Adrenal gland (tissue), 12 donors: ENCODE results near the gene TRPV4. TPM values are rescaled to one million over a fixed set of nuclear protein-coding genes. Genes with fewer than 3 reads are reported as not detected.

Experiments used
- DNase-seq, 7 donors: peaks; one replicate each; pipeline ENCODE4 v3.0.0-alpha.2; 2019 to 2020
- H3K27ac ChIP-seq, 5 donors: fragments of 200-600 bp; sonication (generic) in 4 of 5; 1 replicate in 3 of 5; 2 replicates in 2 of 5; pipeline versions ENCODE4 v1.5.1 to v1.8.0; 2016 to 2020; ENCODE audit warnings: mild to moderate bottlenecking in 1 of 5
- H3K27me3 ChIP-seq: fragments of 200-600 bp; 2 replicates; pipeline ENCODE4 v1.8.0; 2021
- H3K36me3 ChIP-seq, 2 donors: fragments of 200-600 bp; replicated peaks in 1 of 2; 1 replicate in 1 of 2; 2 replicates in 1 of 2; pipeline versions ENCODE4 v1.5.1 to v1.8.0; 2018 to 2022
- H3K4me1 ChIP-seq, 2 donors: fragments of 200-600 bp; replicated peaks in 1 of 2; 1 replicate in 1 of 2; 2 replicates in 1 of 2; pipeline versions ENCODE4 v1.5.1 to v1.8.0; 2018 to 2021
- H3K4me3 ChIP-seq, 4 donors: fragments of 200-600 bp; sonication (generic) in 3 of 4; one replicate each; pipeline ENCODE4 v1.5.1; 2016 to 2018
- H3K9me3 ChIP-seq, 3 donors: fragments of 200-600 bp; sonication (generic) in 1 of 3; replicated peaks in 1 of 3; 1 replicate in 2 of 3; 2 replicates in 1 of 3; pipeline versions ENCODE4 v1.5.1 to v1.8.0; 2016 to 2021
- POLR2A ChIP-seq, 2 donors: fragments of 450-650 bp; IDR thresholded peaks; one replicate each; pipeline ENCODE4 v1.6.1; 2017; ENCODE audit warnings: antibody characterized with exemption in 2 of 2, mild to moderate bottlenecking in 2 of 2, moderate library complexity in 1 of 2
- WGBS, 4 donors: extraction: QIAGEN DNeasy Blood & Tissue Kit in 2 of 4; methylation state at CpG; one replicate each; pipeline versions ENCODE4 v1.1.5 to v1.1.7; 2013 to 2017; 5-methylcytosine and 5-hydroxymethylcytosine counted together
- intact Hi-C, 2 donors: fragments of 100-400 bp; cut with DNase I; formaldehyde crosslinking; loops; one replicate each; pipeline versions ENCODE4 v1.14.1 to v1.15.0; 2022 to 2023
- polyA plus RNA-seq, 3 donors: library from polyadenylated mRNA; stranded (reverse); fragments of 200-250 nt in 2 of 3; fragments of 350-450 nt in 1 of 3; fragmentation: Illumina TruSeq in 1 of 3; extraction: RNeasy Lipid Tissue Mini Kit (QIAGEN cat#74804) in 1 of 3; gene quantifications; one replicate each; pipeline ENCODE4 v1.2.3, GENCODE V29; 2013 to 2014
- total RNA-seq, 9 donors: library from RNA; depleted of rRNA in 4 of 9; stranded (reverse); fragments of >200 nt in 4 of 9; fragments of 120-200 nt in 1 of 9; fragmentation: NEBNext Ultra II Directional in 1 of 9; extraction: Animal tissue kit (Norgen Biotek cat#: 25700) in 1 of 9; gene quantifications; one replicate each; pipeline versions ENCODE4 v1.1.0 to v1.2.4, GENCODE V29; 2013 to 2023
- TF ChIP-seq, protein P1 (sequence below), 6 experiments: fragments of 450-650 bp in 4 of 6; fragments of 200-600 bp in 2 of 6; sonication (generic) in 1 of 6; IDR thresholded peaks; 1 replicate in 5 of 6; 2 replicates in 1 of 6; pipeline versions ENCODE4 v1.5.1 to v1.8.0; 2016 to 2021; ENCODE audit warnings: antibody characterized with exemption in 6 of 6, mild to moderate bottlenecking in 2 of 6, moderate library complexity in 1 of 6
- donor health status: healthy with polysubstance abuse.
- donor health status: Bipolar disorder and iron deficiency.
- donor health status: DM: yes; HTN: yes; CAD: no.
- donor health status: DM: no; HTN: no; CAD: no.
- donor health status: DM: no; HTN: no; CAD: no.
- donor health status: DM: yes; HTN: yes; CAD: no.

Gene TRPV4
- total and polyA plus RNA-seq, 12 donors, result 0.30 to 5.9 (median 1.4) TPM

DNA sequence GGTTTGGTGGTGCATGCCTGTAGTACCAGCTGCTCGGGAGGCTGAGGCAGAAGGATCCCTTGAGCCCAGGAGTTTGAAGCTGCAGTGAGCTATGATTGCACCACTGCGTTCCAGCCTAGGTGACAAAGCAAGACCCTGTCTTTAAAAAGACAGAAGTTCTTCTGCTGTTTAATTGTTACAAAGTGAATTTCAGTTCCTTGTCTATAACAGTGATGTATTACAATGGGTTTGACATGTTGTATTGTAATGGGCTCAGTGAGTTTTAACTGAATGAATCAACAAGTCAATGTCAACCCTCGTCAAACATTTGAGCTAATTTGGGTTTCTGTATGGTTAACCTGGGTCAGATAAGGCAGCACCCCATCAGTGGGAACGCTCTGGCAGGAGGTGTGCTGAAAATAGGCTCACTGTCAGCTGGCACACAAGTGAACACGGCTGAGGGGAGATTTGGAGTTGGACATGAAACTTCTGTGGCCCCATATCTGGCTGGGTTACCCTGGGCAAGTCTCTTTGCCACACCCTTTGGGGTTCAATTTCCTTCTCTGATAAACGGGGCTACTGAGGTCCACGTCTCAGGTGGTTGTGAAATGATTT is 14.0 kb upstream of the TRPV4 start:
- H3K9me3 ChIP-seq, result no peaks in the 10 kb centered on the region
- WGBS, 4 donors, result 43 to 53% (median 47%) methylated on average over 6 to 7 of the region's 7 CpGs
- peaks cover 0 to 8% of the 10 kb centered on the region in 2 donors for H3K4me1 ChIP-seq
- TF ChIP-seq, protein P1, sequence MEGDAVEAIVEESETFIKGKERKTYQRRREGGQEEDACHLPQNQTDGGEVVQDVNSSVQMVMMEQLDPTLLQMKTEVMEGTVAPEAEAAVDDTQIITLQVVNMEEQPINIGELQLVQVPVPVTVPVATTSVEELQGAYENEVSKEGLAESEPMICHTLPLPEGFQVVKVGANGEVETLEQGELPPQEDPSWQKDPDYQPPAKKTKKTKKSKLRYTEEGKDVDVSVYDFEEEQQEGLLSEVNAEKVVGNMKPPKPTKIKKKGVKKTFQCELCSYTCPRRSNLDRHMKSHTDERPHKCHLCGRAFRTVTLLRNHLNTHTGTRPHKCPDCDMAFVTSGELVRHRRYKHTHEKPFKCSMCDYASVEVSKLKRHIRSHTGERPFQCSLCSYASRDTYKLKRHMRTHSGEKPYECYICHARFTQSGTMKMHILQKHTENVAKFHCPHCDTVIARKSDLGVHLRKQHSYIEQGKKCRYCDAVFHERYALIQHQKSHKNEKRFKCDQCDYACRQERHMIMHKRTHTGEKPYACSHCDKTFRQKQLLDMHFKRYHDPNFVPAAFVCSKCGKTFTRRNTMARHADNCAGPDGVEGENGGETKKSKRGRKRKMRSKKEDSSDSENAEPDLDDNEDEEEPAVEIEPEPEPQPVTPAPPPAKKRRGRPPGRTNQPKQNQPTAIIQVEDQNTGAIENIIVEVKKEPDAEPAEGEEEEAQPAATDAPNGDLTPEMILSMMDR (IDR thresholded peaks at IDR 0.05), result no peak
- TF ChIP-seq POLR2A (IDR thresholded peaks at IDR 0.05), result no peak
- no peak for DNase-seq
- H3K27me3 ChIP-seq, result no peaks in the 10 kb centered on the region
- no peak overlapping the region for H3K4me3 ChIP-seq
- no peaks in the 10 kb centered on the region for H3K36me3 ChIP-seq
- peak overlapping the region in 1 of 5 donors; percentile 49 for H3K27ac ChIP-seq
- intact Hi-C loops, result no loop called here

DNA sequence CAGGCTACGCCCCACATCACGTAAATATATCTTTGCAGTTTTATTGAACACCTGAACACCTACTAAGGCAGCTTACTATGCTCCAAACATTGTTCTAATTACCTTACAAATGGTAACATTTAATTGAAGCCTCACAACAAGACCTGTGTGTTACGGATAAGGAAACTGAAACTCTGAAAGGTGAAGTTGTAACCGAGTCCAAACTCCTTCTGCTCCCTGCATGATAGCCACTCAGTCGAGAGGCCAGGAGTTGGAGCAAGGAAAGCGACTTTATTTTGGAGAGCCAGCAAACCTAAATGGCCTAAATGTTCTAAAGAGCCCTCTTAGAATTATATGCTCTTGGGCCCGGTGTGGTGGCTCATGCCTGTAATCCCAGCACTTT is 12.6 kb upstream of the TRPV4 start:
- TF ChIP-seq POLR2A (IDR thresholded peaks at IDR 0.05), result no peak
- TF ChIP-seq, protein P1 (IDR thresholded peaks at IDR 0.05), result no peak
- Histone ChIP-seq H3K36me3 (no peaks in the 10 kb centered on the region), H3K27me3 (no peaks in the 10 kb centered on the region), H3K4me1 (peaks cover 0 to 8% of the 10 kb centered on the region in 2 donors), H3K27ac (peak overlapping the region in 2 of 5 donors; percentile 7 to 54), H3K4me3 (peak overlapping the region in 1 of 4 donors; percentile 20), H3K9me3 (no peaks in the 10 kb centered on the region)
- WGBS, 4 donors, result 71 to 82% (median 77%) methylated on average over 7 of the region's 7 CpGs
- intact Hi-C loops, result loop anchor here in 1 of 2 donors (2.0 kb wide), 1 partner anchor 37 kb away; no protein-coding TSS in a partner anchor
- DNase-seq, result no peak

DNA sequence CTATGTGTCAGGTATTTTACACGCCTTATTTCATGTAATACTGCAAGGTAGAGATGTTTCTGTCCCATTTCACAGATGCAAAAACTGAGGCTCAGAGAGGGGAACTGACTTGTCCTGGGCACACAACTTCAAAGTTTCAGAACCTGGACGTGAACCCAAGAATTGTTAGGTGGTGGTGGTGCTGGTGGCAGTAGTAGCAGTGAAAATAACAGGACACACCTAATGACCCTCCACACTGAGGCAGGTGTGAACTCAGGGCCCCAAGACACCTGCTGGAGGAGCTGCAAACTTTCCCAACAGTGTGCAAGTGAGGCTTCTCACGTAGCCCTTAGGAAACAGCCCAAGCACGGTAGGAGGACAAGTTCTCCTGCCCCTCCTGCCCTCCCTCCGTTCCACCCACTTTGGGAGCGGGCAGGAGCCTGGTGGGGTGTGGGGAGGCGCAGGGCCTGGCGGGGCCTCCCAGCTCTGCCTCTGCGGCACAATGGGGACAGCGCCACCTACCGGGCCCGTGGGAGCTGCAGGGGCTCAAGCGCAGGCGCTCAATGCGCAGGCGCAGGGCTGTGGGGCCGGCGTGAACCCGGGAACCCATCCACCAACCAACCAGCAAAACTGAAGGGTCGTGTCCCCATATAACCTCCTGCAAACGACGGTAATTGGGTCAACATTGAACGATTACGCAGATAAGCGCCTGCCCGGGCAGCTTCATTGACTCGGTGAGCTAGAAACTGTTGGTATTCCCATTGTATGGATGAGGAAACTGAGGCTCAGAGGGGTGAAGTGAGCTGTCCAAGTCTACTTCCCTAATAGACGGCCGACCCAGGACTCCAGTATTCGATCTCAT is 12.0 kb upstream of the TRPV4 start:
- intact Hi-C loops, result loop anchor here (2.0 to 5.0 kb wide), 2 partner anchors 36 to 38 kb away; no protein-coding TSS in a partner anchor

GRCh38 chr12:109844091-109844490 is 10.9 kb upstream of the TRPV4 start:
- Histone ChIP-seq H3K9me3 (no peaks in the 10 kb centered on the region), H3K27ac (no peak overlapping the region), H3K4me1 (peaks cover 0 to 8% of the 10 kb centered on the region in 2 donors), H3K4me3 (no peak overlapping the region), H3K27me3 (no peaks in the 10 kb centered on the region), H3K36me3 (no peaks in the 10 kb centered on the region)
- intact Hi-C loops, result loop anchor here (2.0 to 5.0 kb wide), 2 partner anchors 35 to 37 kb away; no protein-coding TSS in a partner anchor
- TF ChIP-seq POLR2A (IDR thresholded peaks at IDR 0.05), result no peak
- TF ChIP-seq, protein P1 (IDR thresholded peaks at IDR 0.05), result no peak
- DNase-seq, result no peak
- WGBS, 4 donors, result 75 to 88% (median 81%) methylated on average over 5 of the region's 5 CpGs

More for the DNA sequence above, 12.0 kb upstream of the TRPV4 start:
- Histone ChIP-seq H3K27ac (no peak overlapping the region), H3K4me3 (peak overlapping the region in 1 of 4 donors; percentile 20), H3K27me3 (no peaks in the 10 kb centered on the region), H3K9me3 (no peaks in the 10 kb centered on the region), H3K36me3 (no peaks in the 10 kb centered on the region), H3K4me1 (peaks cover 0 to 8% of the 10 kb centered on the region in 2 donors)
- TF ChIP-seq, protein P1 (IDR thresholded peaks at IDR 0.05), result peak; percentile 94 to 99 (median 97)
- TF ChIP-seq POLR2A (IDR thresholded peaks at IDR 0.05), result no peak
- 6 to 14% (median 10%) methylated on average over 12 to 30 of the region's 30 CpGs for WGBS, 4 donors
- DNase-seq, result peak; percentile 84 to 91 (median 88)
